Gastrocnemius medialis (tissue), 4 donors: ENCODE data around the gene IL16. TPM values are rescaled to one million over a fixed set of nuclear protein-coding genes. Genes with fewer than 3 reads are reported as not detected.

Source experiments
- ATAC-seq, 2 donors: fragments of 150-250 bp; one replicate each; pipeline ENCODE4 v1.9.1; 2016
- DNase-seq, 2 donors: peaks; one replicate each; pipeline ENCODE4 v3.0.0-alpha.2; 2019
- H3K27ac ChIP-seq, 4 donors: fragments of 200-600 bp; sonication (generic); 1 replicate in 1 of 4; 2 replicates in 3 of 4; pipeline ENCODE4 v1.5.1; 2016 to 2018; ENCODE audit warnings: mild to moderate bottlenecking in 2 of 4, moderate library complexity in 1 of 4
- H3K27me3 ChIP-seq, 3 donors: fragments of 200-600 bp; sonication (generic) in 2 of 3; 1 replicate in 1 of 3; 2 replicates in 2 of 3; pipeline versions ENCODE4 v1.5.1 to v1.6.0; 2016 to 2019; ENCODE audit warnings: mild to moderate bottlenecking in 1 of 3, moderate library complexity in 1 of 3
- H3K36me3 ChIP-seq, 2 donors: fragments of 200-600 bp; sonication (generic) in 1 of 2; one replicate each; pipeline ENCODE4 v1.5.1; 2017 to 2018
- H3K4me1 ChIP-seq, 2 donors: fragments of 200-600 bp; sonication (generic) in 1 of 2; one replicate each; pipeline ENCODE4 v1.5.1; 2016 to 2017; ENCODE audit warnings: mild to moderate bottlenecking in 2 of 2
- H3K4me3 ChIP-seq, 4 donors: fragments of 200-600 bp; sonication (generic) in 3 of 4; 1 replicate in 1 of 4; 2 replicates in 3 of 4; pipeline ENCODE4 v1.5.1; 2016 to 2019; ENCODE audit warnings: mild to moderate bottlenecking in 2 of 4
- H3K9me3 ChIP-seq, 3 donors: fragments of 200-600 bp; sonication (generic) in 2 of 3; 1 replicate in 1 of 3; 2 replicates in 2 of 3; pipeline ENCODE4 v1.5.1; 2016 to 2019
- CTCF ChIP-seq, 5 experiments: fragments of 450-650 bp in 3 of 5; fragments of 200-600 bp in 2 of 5; sonication (generic) in 2 of 5; IDR thresholded peaks in 4 of 5; conservative IDR thresholded peaks in 1 of 5; 1 replicate in 4 of 5; 2 replicates in 1 of 5; pipeline ENCODE4 v1.5.1; 2016 to 2019; ENCODE audit warnings: antibody characterized with exemption in 5 of 5, mild to moderate bottlenecking in 3 of 5, moderate library complexity in 3 of 5
- POLR2A ChIP-seq, 2 donors: fragments of 450-650 bp; IDR thresholded peaks; one replicate each; pipeline ENCODE4 v1.6.1; 2017; ENCODE audit warnings: antibody characterized with exemption in 2 of 2, mild to moderate bottlenecking in 2 of 2, moderate library complexity in 2 of 2
- in situ Hi-C, 4 donors: fragments of 200-750 bp; cut with MboI; loops; one replicate each; pipeline versions ENCODE4 v1.15.0 to v1.8.0; 2017; ENCODE audit warnings: low sequenced_read_pairs in 4 of 4
- intact Hi-C: fragments of 100-400 bp; cut with DNase I; formaldehyde crosslinking; loops from one replicate; pipeline ENCODE4 v1.15.1; 2023; ENCODE audit warnings: low total_unique reads
- total RNA-seq, 4 donors: library from RNA; depleted of rRNA; stranded (reverse); fragments of >200 nt; gene quantifications; one replicate each; pipeline versions ENCODE4 v1.1.0 to v1.2.3, GENCODE V29; 2016

Gene IL16
- total RNA-seq, 4 donors from 2014 or later: 3.3 to 4.5 (median 4.3) TPM

- H3K4me1 ChIP-seq: peaks cover 0 to 4% of the 10 kb centered on the region in 2 donors
- no peak for ATAC-seq
- in situ Hi-C loops (no loop called here), intact Hi-C loops (no loop called here)
- peak overlapping the region in 2 of 4 donors; percentile 19 to 42 for H3K27ac ChIP-seq
- no peaks in the 10 kb centered on the region for H3K9me3 ChIP-seq
- H3K36me3 ChIP-seq: no peaks in the 10 kb centered on the region
- no peaks in the 10 kb centered on the region for H3K27me3 ChIP-seq
- no peak overlapping the region for H3K4me3 ChIP-seq
- DNase-seq: no peak
- TF ChIP-seq CTCF (IDR thresholded peaks at IDR 0.05 in 4 of 5, conservative IDR thresholded peaks at IDR 0.05 in 1 of 5) (no peak), POLR2A (IDR thresholded peaks at IDR 0.05) (no peak)
These were observed 115.2 kb downstream of the IL16 start for GRCh38 chr15:81311752-81312464.

DNA sequence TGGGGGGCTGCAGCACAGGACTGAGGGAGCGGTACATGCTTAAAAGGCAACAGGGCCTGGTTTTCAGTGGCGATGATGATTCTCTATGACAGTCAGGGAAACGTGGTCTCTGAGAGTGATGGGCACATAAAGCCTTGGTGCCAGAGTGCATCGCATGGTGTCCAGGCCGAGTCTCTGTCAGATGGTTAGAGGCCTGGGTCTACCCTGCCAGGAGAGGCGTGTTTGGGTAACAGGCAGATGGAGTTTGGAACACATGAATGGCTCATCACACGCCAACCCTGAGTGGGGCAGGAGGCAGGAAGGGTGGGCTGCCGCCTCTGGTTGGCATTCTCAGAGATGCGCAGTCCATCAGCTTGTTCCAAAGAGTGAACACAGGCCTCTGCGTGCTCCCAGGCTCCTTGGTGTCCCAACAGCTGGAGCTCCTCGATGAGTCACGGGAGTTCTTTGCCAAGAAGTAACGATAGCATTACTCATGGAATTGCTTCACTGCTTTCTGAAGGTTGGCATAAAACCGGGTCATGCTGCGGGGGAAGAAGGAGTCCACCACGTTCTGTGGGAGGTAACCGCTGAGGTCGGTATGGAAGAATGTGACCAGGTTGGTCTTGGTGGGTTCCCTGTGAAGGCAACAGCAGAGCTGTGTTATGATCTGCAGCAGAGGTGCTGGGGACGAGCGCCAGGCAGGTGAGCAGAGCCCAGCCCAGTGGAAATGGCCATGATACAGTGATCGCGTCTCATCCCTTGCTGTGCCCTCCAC lies 116.3 kb downstream of the IL16 start:
- Histone ChIP-seq H3K27me3 (no peaks in the 10 kb centered on the region), H3K4me3 (no peak overlapping the region), H3K4me1 (peaks cover 0 to 4% of the 10 kb centered on the region in 2 donors), H3K9me3 (no peaks in the 10 kb centered on the region), H3K36me3 (no peaks in the 10 kb centered on the region), H3K27ac (peak overlapping the region; percentile 20 to 43 (median 40))
- DNase-seq (peak; percentile 68 to 80), ATAC-seq (peak; percentile 95 to 97)
- TF ChIP-seq CTCF (IDR thresholded peaks at IDR 0.05 in 4 of 5, conservative IDR thresholded peaks at IDR 0.05 in 1 of 5) (no peak), POLR2A (IDR thresholded peaks at IDR 0.05) (no peak)
- intact Hi-C loops: no loop called here
- in situ Hi-C loops: no loop called here

DNA sequence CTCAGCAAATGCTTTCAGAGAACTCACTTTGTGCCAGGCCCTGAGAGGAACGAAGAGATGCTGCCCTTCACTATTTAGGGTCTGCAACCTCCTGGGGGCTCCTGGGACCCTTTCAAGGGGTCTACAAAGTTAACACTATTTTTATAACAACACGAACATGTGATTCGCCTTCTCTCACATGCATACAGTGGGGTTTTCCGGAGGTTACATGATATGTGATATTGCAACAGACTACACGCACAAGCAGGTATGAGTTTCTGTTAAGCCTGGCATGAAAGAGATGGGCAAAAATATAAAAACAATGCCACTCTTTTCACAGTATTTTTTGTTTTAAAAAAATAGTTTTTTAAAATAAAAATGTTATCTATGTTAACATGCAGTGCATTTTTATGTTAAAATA lies 117.0 kb downstream of the IL16 start:
- no peak for TF ChIP-seq POLR2A (IDR thresholded peaks at IDR 0.05)
- TF ChIP-seq CTCF (IDR thresholded peaks at IDR 0.05 in 4 of 5, conservative IDR thresholded peaks at IDR 0.05 in 1 of 5): no peak
- H3K4me1 ChIP-seq: peaks cover 0 to 4% of the 10 kb centered on the region in 2 donors
- ATAC-seq (no peak), DNase-seq (no peak)
- intact Hi-C loops (no loop called here), in situ Hi-C loops (no loop called here)
- H3K27me3 ChIP-seq: no peaks in the 10 kb centered on the region
- H3K4me3 ChIP-seq: no peak overlapping the region
- H3K9me3 ChIP-seq: no peaks in the 10 kb centered on the region
- H3K36me3 ChIP-seq: no peaks in the 10 kb centered on the region
- peak overlapping the region; percentile 18 to 42 (median 28) for H3K27ac ChIP-seq

DNA sequence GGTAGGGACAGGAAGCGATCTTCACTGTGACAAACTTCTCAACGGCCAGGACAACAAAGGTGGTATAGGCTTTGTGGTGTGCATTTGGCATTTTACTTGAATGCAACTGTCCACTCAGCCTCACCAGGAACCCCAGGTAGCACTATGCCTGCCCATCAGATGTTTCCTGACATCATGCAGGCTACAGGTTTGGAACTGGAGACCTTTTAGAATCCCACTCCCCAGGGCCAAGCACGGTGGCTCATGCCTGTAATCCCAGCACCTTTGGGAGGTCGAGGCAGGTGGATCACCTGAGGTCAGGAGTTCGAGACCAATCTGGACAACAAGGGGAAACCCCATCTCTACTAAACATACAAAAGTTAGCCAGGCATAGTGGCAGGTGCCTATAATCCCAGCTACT lies 117.7 kb downstream of the IL16 start:
- in situ Hi-C loops (no loop called here), intact Hi-C loops (no loop called here)
- Histone ChIP-seq H3K27me3 (no peaks in the 10 kb centered on the region), H3K9me3 (no peaks in the 10 kb centered on the region), H3K36me3 (no peaks in the 10 kb centered on the region), H3K4me1 (peaks cover 0 to 4% of the 10 kb centered on the region in 2 donors), H3K4me3 (no peak overlapping the region), H3K27ac (no peak overlapping the region)
- ATAC-seq (no peak), DNase-seq (no peak)
- TF ChIP-seq CTCF (IDR thresholded peaks at IDR 0.05 in 4 of 5, conservative IDR thresholded peaks at IDR 0.05 in 1 of 5) (no peak), POLR2A (IDR thresholded peaks at IDR 0.05) (no peak)
